HG02759 (cell line): ENCODE data around the gene GFRA1.

Experiments
- ATAC-seq: cut with Tn5 transposase; IDR thresholded peaks from one replicate; pipeline ENCODE4 v1.9.1; 2021; ENCODE audit warnings: mild to moderate bottlenecking, moderate library complexity; ENCODE audit not compliant: unreplicated experiment

GFRA1 gene

DNA sequence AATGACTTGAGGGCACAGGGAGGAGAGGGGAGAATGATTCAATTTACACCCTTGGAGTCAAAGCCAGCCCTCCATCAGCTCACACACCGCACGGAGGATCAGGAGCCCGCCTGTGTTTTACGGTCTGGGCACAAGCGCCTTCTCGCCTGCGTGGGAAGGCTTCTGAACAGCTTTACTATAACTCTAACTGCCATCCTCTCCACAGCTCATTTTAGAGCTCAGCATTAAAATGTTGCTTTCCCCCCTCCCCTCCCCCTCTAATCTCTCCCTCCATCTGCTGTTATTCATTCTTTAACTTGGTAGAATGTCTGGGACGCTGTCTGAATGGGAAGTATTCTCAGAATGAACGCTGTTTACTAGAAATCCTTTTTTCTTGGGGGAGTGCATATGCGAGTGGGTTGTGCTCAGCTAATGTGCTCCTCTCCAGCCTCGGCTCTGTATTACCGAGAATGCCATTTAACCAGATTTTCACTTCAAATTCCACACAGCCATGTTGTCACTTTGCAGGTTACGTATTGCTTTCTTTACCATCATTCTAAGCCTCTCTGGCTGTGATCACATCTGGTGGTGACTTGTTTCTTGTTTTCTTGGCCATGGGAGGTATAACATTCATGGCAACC lies 140.1 kb downstream of the GFRA1 start:
- ATAC-seq: no peak

DNA sequence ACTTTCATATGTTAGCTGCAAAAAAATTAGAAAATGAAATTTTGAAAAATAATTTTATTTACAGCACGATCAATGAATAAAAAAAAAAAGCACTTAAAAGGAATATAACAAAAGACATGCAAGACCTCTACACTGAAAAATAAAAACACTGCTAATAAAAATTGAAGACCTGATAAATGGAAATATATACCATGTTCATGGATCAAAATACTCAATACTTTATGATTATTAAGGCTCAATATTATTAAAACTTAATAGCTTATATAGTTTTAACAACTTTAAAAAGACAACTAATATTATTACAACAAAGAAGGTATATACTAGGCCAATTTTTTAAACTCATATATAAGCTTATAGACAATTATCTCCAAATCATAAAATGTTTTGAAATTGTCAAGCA lies 143.0 kb downstream of the GFRA1 start:
- no peak for ATAC-seq

DNA sequence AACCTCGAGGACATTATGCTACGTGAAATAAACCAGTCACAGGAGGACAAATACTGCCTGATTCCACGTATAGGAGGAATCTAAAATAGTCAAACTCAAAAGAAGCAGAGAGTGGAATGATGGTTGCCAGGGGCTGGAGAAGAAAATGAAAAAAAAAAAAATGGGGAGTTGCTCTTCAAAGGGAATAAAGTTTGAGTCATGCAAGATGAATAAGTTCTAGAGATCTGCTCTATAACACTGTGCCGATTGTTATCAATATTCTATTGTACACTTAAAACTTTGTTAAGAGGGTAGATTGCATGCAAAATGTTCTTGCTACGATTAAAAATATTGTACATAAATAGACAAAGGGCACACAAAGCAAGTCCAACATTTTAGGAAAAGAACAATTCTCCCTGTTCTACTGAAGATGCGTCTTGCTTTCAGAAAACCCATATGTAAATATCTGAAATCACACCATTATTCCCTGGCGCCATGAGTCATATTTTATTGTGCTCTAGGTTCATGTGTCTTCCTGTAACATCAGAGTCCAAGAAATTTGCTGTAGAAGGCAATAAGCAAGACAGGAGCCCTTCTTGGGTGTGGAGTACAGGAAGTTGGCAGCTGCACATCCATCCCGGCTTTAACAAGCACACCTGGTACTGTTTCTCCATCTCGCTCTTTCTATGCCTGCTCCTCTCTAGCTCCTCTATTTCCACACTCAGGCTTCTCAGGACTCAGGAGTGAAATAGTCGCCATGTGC lies 145.9 kb downstream of the GFRA1 start:
- no peak for ATAC-seq

DNA sequence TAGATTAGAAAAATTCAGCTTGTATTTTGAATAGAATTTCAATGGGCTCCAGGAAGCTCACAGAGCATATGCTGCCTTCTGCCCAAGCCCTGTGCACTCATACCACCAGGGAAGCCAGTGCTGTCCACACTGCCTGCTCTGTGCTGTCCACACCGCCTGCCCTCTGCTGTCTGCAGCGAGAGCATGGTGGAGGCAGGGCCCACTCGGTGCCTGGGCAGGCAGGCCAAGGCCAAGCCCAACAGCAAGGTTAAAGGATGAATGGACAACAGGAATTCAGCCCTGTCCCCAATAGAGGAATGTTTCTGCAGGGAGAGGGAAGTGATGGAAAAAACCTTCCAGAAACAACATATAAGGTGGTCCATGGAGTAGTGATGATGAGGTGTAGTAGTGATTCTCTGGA lies 146.8 kb downstream of the GFRA1 start:
- ATAC-seq: no peak

DNA sequence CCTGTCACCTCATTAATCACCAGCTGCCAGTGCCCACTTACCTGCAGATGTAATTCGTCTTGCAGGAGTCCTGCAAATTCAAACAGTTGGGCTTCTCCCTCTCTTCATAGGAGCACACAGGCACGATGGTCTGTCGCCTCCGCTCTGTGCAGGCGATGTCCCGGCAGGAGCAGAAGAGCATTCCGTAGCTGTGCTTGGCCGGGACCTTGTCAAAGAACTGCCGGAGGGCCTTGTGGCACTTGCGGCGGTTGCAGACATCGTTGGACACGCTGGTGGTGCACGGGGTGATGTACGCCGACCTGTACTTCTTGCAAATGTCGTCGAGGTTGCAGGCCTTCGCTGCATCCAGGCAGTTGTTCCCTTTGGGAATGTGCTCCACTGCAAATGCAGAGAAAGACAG lies 147.8 kb downstream of the GFRA1 start:
- no peak for ATAC-seq

DNA sequence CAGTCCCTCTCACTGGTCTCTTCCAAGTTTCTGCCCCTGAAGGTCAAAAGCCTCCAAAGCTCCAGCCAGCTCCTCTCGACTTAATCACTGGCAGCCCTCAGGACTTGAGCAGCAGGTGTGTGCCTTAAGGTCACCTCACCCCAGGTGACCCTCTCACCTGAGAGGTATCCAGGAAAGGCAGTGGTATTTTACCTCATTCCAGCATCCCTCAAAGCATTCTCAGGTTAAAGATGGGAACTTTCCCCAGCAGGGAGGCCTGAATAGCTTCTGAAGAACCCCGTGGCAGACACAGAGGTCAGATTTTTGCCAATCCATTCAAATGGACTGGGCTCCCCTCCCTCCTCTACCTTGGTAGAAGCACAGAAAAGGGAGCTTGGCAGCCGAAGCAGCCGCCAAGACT lies 148.2 kb downstream of the GFRA1 start:
- no peak for ATAC-seq

DNA sequence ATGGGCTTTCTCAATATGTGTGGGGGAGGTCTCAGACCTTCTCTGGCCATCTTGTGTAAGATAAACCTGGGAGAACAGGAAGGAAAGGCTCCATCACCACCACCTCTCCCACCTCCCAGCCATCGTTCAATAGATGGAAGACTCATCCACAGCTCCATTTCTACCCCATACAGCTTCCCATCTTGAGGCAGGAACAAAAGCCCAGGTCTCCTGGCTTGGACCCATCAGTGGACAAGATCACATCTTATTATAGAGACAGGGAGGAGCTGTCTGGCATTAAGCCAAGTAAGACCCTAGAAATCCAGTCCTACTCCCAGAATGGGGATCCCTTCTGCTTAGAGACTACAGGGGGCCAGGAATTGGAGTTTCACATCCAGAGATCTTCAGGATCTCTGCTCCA lies 150.3 kb downstream of the GFRA1 start:
- no peak for ATAC-seq

DNA sequence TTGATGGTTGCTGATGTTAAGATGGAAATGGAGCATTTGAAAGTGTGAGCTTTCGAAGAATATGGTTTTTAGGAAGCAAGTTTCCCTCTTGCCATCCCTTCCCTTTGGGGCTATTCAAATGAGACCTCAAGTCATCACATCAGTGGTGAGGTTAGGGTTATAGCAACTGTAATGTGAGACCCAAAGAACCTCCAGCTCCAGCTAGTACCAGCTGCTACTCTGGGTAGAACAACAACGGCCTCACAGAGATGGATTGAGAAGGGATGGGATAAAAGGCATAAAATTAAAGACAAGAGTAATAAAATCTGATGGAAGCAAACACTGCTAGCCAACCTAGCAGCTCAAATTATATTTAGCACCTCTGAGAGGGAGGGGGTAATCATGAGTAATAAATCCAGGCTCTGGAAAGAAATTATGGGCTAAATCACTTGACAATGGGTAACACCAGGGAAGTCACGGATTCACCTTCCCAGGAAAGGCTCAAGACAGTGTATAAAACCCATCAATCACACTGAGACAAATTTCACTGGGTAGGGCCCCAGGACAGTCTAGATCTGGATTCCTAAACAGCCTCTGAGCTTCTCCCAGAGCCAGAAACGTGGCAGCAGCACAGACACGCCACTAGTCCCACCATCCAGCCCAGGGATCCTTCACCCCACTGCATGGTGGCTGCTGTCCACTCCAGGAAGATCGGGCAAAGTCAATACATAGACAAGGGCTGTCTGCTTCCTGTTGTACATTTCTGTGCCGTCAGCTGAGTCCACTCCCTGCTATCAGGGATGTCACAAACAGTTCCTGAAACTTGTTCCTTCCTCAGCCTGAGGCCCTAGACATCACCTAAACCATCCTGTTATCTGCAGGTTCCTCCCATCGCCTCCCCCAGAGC lies 151.1 kb downstream of the GFRA1 start:
- ATAC-seq: no peak

DNA sequence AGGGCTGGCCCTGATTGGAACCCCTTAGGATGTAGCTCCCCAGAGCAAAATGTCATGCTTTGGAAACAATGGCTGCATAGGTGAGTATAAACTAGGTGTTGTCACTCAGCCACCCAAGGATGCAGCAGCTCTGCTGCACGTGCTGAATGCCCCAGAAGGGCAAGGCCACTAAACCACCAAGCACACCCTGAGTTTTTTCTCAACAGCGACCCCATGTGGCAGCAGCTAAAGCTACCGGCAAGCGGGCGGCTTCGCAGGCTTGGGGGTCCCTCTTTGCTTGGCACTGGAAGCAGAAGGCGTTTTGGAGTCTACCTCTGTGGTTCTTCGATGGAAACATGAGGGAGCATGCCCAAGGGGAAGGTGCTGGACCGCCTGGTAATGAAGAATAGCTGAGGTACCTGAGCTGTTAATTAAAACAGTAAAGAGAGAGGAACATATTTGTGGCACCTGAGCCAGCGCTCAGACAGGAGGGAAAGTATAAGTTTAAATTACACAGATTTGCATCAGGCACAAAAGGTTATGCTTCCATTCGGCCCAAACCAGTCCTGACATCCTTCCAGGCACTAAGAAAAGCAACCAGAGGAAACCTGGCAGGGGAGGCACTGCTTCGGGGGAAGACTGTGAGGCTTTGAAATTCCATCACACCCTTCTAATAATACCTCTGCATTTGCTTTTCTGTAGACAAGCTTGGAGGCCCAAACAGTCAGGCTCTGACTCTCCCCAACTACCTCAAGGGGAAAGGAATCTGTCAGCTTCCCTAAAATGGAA lies 152.1 kb downstream of the GFRA1 start:
- no peak for ATAC-seq

DNA sequence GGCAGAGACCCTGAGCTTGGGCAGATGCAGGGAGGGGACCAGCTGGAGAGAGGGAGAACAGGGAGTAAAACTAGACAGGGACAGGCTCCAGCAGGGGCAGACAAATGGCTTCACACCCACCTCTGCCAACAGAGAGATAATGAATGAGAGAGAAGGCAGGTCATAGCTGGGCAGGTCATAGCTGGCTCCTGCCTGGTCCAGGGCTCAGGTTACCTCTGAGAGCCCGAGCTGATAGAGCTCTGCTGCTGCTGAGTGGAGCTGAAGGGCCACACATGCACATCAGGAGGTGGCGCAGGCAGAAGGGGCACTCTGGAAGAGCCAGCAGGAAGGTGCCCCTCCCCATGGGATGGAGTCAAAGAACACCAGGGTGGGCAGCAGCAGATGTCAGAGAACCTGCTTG lies 154.2 kb downstream of the GFRA1 start:
- no peak for ATAC-seq

DNA sequence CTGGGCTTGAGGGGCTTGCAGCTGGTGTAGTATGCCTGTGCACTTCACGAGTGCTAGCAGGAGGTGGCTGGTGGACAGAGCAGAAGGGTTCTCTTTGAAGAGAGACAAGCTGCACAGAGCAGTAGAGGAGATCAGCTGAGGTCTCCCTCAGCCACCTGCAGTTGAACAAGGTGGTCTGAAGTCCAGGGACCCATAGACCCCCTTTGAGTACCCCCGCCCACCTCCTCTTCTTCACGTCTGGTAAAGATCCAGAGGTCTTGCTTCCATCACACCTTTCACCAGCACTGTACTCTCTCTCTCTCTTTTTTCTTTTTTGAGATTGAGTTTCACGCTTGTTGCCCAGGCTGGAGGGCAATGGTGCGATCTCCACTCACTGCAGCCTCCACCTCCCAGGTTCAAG lies 157.2 kb downstream of the GFRA1 start:
- ATAC-seq: no peak

DNA sequence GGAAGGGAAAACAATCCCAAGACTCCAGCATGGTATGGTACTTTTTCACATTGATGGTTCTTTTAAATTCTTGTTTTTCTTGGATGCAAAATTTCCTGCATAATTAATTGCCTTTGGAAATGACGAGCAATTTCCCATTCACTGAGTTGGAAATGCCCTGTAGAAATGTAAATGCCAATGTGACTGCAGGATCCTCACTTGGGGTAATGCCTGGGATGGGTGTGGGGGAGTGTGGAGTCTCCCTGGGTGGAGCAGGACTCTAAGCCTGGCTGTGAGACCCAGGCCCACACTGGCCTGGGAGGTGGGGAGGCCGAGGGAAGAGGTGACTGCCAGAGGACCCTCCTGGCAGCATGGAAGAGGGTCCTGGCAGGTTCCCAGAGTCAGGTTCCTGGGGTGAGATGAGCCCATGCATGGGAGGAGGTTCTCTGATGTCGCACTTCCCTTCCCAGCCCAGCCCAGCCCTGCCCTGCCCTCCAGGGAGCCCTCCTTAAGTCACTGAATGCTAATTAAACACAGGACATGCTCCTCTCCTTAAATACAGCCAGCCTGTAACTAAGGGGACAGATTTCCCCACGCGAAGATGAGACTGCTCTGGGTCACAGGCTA lies 157.9 kb downstream of the GFRA1 start:
- ATAC-seq: no peak

DNA sequence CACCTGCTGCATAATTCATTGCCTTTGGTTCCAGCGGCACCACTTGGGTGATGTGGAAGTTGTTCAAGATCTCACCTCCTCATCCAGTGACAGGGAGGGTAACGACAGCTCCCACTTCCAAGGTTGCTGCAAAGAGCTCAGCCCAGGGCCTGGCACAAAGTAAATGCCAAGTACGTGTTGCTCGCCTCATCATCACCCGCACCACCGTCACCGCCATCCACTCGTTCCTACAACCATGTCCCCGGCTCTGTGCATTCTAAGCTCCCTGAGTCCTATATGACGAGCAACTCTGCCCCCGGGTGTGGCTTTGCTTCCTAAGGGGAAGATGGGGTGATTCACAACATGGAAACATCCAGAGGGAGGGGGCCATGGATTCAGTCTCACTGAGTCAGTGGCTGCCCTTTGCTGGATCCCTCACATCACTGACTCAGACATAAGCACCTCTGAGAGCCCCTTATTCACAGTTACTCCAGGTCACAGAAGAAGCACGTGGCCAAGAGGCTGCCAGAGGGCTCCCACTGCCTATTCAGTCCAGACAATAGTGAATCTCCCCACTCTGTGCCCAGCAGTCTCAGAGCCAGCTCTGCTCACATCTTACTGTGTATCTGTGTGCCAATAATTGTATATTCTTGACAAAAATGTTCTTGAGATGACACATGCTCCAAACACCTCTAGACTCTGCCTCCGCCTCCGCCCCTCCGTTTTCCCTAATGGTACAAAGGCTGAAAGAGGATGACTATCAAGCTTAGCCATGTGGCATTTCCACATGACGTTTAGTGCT lies 159.1 kb downstream of the GFRA1 start:
- no peak for ATAC-seq

DNA sequence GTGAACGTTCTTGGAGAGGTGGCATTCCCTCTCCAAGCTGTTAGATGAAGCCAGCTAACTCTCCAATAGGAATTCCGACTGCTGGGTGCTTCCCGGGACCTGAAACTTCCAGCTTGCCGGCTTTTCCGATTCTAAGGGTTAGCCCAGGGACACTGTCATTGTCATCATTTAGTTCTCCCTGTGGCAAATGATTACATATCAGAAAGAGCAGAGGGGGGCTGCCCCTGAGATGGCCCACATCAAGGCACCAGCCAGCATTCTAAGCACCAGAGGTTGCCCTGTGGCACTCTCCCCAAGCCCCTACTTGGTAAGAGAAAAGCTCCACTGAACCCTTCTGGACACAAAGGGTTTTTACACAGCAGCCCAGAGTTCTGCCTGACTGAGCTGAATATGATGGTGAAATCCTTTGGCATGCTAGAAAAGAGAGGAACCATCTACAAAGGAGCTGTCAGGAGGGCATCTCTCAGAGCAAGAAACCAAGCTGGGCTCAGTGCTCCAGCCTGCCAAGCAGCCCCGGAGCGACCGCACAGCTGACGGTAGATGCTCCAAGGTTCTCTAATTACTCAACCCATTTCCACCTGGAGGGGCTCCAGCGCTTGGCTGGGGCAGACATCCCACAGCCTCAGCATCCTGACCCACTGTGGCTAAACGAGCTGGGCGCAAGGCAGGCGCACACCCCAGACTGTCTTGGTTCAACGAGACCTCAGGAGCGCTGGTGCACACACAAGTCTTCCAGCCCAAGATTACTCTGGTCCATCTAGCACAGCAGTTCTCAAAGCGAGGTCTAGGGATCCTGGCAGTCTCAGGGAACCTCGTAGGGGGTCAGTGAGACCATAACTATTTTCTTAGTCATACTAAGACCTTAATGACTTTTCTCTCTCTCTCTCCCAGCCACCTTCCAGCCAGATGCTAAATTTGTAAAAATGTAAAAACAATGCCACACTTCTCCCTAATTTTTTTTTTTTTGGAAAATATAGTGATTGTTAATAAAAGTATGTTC lies 160.5 kb downstream of the GFRA1 start:
- no peak for ATAC-seq

DNA sequence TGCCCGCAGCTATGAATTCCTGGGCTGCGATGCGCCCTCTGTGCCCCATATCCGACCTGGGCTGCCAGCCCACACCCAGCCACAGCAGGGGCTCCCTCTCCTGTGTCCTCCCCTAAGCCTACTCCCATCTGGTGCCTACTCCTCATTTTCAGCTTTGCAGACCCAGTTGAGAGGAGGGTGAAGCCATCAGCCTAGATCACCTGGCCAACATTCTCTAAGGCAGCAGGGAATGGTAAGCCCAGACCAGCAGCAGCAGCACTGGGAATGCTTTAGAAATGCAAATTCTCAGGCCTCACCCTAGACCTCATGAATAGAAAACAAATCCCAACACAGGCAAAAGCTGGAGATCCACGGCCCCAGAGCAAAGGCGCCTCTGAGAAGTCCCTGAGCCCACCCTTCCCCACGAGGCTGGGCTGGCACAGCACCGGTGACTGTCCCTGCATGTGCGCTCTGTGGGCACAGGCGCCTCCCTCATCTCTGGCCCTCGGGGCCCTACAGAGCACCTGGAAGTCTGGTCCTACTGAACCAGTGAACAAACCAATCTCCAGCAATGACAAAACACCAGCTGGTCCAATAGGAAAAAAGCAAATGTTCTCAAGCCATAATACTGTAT lies 161.4 kb downstream of the GFRA1 start:
- ATAC-seq: no peak

DNA sequence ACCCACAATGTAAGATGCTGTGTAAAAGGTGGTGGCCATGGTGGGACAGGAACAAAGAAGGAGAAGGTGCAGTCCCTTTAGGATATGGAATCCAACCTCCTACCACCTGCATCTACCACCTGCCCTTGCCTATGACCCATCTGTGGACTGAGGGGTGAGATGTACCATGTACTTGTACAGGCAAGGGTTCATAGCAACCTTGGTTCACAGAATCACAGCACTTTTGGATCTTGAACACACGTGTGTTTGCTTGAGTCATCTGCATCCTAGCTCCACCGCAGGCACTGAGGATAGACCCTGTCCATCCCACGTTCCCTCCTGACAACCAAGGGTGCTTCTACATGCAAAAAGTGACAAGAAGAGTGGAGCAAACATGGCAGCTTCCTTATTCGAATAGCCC lies 162.3 kb downstream of the GFRA1 start:
- no peak for ATAC-seq

DNA sequence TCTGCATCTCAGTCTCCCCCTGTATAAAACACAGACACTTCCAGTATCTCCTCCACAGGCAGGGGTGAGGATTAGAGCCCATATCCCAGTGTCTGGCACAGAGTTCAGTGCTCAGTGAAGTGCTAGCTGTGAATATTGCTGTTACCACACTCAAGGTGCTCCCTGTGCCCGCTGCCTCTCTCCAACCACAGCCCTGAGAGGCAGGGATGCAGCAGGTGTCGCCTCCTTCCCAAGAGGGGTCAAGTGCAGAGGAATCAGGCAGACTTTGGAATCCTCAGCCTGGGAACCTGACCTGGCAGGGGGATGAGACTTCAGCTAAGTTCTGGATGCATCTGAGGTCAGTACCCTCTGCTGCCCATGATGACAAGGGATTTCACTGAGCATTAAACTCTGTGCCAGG lies 163.1 kb downstream of the GFRA1 start:
- ATAC-seq: no peak

DNA sequence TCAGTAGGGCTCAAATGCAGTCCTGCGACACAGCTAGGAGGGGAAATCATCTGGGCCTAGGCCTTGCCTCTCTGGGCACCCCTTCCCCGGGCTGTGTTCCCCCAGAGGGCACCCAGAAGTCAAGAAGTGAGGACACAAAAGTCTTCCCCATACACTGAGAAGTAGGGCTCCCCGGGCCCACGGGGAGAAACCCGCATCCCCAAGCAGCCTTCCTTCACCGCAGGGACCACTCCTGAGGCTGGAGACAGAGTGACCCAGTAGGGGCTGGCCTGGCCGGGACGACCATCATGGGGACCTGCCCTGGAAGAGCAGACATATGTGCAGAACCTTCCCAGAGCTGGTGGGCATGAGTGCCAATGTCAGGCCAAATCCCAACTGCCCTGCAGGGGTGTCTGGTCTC lies 163.5 kb downstream of the GFRA1 start:
- ATAC-seq: no peak
